HepG2 (cell line): ENCODE measurements around the gene RBM47. TPM values are rescaled to one million over a fixed set of nuclear protein-coding genes. Genes with fewer than 3 reads are reported as not detected.

Experiments
- ATAC-seq: fragments of 200-7000 bp; cut with Tn5 transposase; 3 replicates; pipeline ENCODE4 v1.9.1; 2020; ENCODE audit warnings: mild to moderate bottlenecking, moderate library complexity
- BruUV-seq: library from RNA; stranded (reverse); fragments of 400-500 nt; replicated peaks from 2 replicates; lab custom pipeline; 2021; lab: Mats Ljungman, UMichigan
- CTCF ChIA-PET: fragments of 300-600 bp; formaldehyde crosslinking; extraction: SDS; loops from one replicate; lab custom pipeline; 2021; ENCODE audit warnings: low total read pairs, inconsistent platforms, low intra/inter-chr PET ratio; lab: Yijun Ruan, JAX
- POLR2A ChIA-PET: fragments of 350-600 bp; sonication (Branson Sonifier 250); formaldehyde crosslinking; loops from one replicate; lab custom pipeline; 2020; ENCODE audit warnings: antibody characterized with exemption, inconsistent platforms; lab: Yijun Ruan, JAX
- DNase-seq: peaks from one replicate; pipeline ENCODE4 v3.0.0-alpha.2; 2015; ENCODE audit warnings: low spot score
- FAIRE-seq: peaks from 3 replicates; lab custom pipeline; 2011; peaks lifted over from hg19 to GRCh38; lab: Jason Lieb, UNC
- H2AFZ ChIP-seq: one replicate; pipeline ENCODE4 v1.6.1; 2011; ENCODE audit warnings: low read length, inconsistent platforms
- H3K27ac ChIP-seq: fragments of 300-600 bp; 3 replicates; pipeline ENCODE4 v1.8.0; 2011; ENCODE audit warnings: mixed run types, mild to moderate bottlenecking, mixed read lengths, low read length, inconsistent platforms; ENCODE audit not compliant: insufficient read depth; ENCODE audit errors: extremely low read length
- H3K27me3 ChIP-seq, 2 experiments: fragments of 200-600 bp in 1 of 2; 2 replicates in 1 of 2; 3 replicates in 1 of 2; pipeline versions ENCODE4 v1.6.0 to v1.8.0; 2011; ENCODE audit warnings: low read length in 2 of 2, mild to moderate bottlenecking in 2 of 2, moderate library complexity in 2 of 2, inconsistent platforms in 1 of 2; ENCODE audit not compliant: insufficient read depth in 2 of 2, control insufficient read depth in 1 of 2
- H3K36me3 ChIP-seq, 2 experiments: fragments of 200-600 bp in 1 of 2; replicated peaks in 1 of 2; 2 replicates in 1 of 2; 3 replicates in 1 of 2; pipeline versions ENCODE4 v1.5.1 to v1.8.0; 2011; ENCODE audit warnings: low read length in 2 of 2, inconsistent platforms in 1 of 2; ENCODE audit not compliant: insufficient read depth in 2 of 2, control insufficient read depth in 1 of 2
- H3K4me1 ChIP-seq: 2 replicates; pipeline ENCODE4 v1.5.1; 2012; ENCODE audit warnings: low read length, inconsistent platforms; ENCODE audit not compliant: insufficient read depth
- H3K4me2 ChIP-seq: 2 replicates; pipeline ENCODE4 v1.6.0; 2011; ENCODE audit warnings: low read depth, low read length, inconsistent platforms
- H3K4me3 ChIP-seq, 3 experiments: fragments of 200-600 bp in 1 of 3; sonication (generic), shearing (Covaris generic) in 1 of 3; replicated peaks in 1 of 3; 2 replicates each; pipeline ENCODE4 v1.5.1; 2011 to 2016; ENCODE audit warnings: low read length in 3 of 3, inconsistent platforms in 2 of 3, low read depth in 2 of 3, mild to moderate bottlenecking in 2 of 3, control low read depth in 1 of 3, mixed read lengths in 1 of 3; ENCODE audit not compliant: insufficient read depth in 1 of 3
- H3K79me2 ChIP-seq: one replicate; pipeline ENCODE4 v1.6.1; 2011; ENCODE audit warnings: low read length, inconsistent platforms; ENCODE audit not compliant: insufficient read depth
- H3K9ac ChIP-seq: 2 replicates; pipeline ENCODE4 v1.6.0; 2011; ENCODE audit warnings: mild to moderate bottlenecking, low read depth, low read length, inconsistent platforms; ENCODE audit not compliant: insufficient read depth
- H3K9me3 ChIP-seq: 2 replicates; pipeline ENCODE4 v1.5.1; 2012; ENCODE audit warnings: mild to moderate bottlenecking, low read length
- H4K20me1 ChIP-seq: 2 replicates; pipeline ENCODE4 v1.6.0; 2011; ENCODE audit warnings: inconsistent platforms, mild to moderate bottlenecking, low read length, moderate library complexity; ENCODE audit not compliant: insufficient read depth
- CHD4 ChIP-seq: fragments of 200-600 bp; sonication (generic); IDR thresholded peaks from 2 replicates; pipeline ENCODE4 v1.7.0; 2017; ENCODE audit warnings: mild to moderate bottlenecking, low read length, borderline replicate concordance
- HMG20B ChIP-seq: conservative IDR thresholded peaks from 2 replicates; pipeline ENCODE4 v1.6.1; 2016; ENCODE audit warnings: missing genetic modification reagents, missing compliant biosample characterization
- NFYC ChIP-seq: IDR thresholded peaks from 2 replicates; pipeline ENCODE4 v1.6.1; 2016; ENCODE audit warnings: missing genetic modification reagents, missing compliant biosample characterization
- RFX3 ChIP-seq: IDR thresholded peaks from 2 replicates; pipeline ENCODE4 v1.6.1; 2016; ENCODE audit warnings: missing biosample characterization, missing genetic modification reagents
- SALL2 ChIP-seq: sonication (generic); formaldehyde crosslinking; IDR thresholded peaks from 2 replicates; pipeline ENCODE4 v1.8.1; 2023; ENCODE audit warnings: mild to moderate bottlenecking, missing genetic modification reagents, inconsistent platforms
- SNRNP70 ChIP-seq: fragments of 200-400 bp; formaldehyde crosslinking; IDR thresholded peaks from 2 replicates; pipeline ENCODE4 v1.6.1; 2017; ENCODE audit warnings: mild to moderate bottlenecking, low read depth, low read length, moderate library complexity
- TBP ChIP-seq: sonication (generic); formaldehyde crosslinking; IDR thresholded peaks from 2 replicates; pipeline ENCODE4 v1.5.0; 2020; ENCODE audit warnings: missing genetic modification reagents
- ZMYM4 ChIP-seq: sonication (generic); formaldehyde crosslinking; IDR thresholded peaks from 2 replicates; pipeline ENCODE4 v1.8.1; 2023; ENCODE audit warnings: mild to moderate bottlenecking, missing genetic modification reagents
- ZNF652 ChIP-seq: IDR thresholded peaks from 2 replicates; pipeline ENCODE4 v1.6.1; 2016; ENCODE audit warnings: low read depth, borderline replicate concordance
- ZSCAN29 ChIP-seq: sonication (generic); formaldehyde crosslinking; conservative IDR thresholded peaks from 2 replicates; pipeline ENCODE4 v1.4.0; 2020; ENCODE audit warnings: mild to moderate bottlenecking, missing genetic modification reagents
- WGBS: methylation state at CpG from one replicate; pipeline ENCODE4 v1.1.6; 2017; ENCODE audit warnings: low lambda C conversion rate; 5-methylcytosine and 5-hydroxymethylcytosine counted together
- in situ Hi-C: cut with HindIII; loops from 2 replicates; pipeline ENCODE4 v1.10.0; 2017; ENCODE audit warnings: low pct_unique_long_range_greater_than_20kb; ENCODE audit not compliant: extremely low pct_ligation_motif_present
- intact Hi-C: fragments of 100-400 bp; cut with micrococcal nuclease; formaldehyde crosslinking; loops from one replicate; pipeline ENCODE4 v1.10.0; 2022; ENCODE audit not compliant: unreplicated experiment
- polyA plus RNA-seq, 8 experiments: library from polyadenylated mRNA; depleted of rRNA in 3 of 8; stranded (reverse) in 7 of 8; unstranded in 1 of 8; fragments of >200 nt; fragmentation: Illumina TruSeq in 4 of 8; extraction: Trizol in 4 of 8; gene quantifications; 2 replicates each; pipeline versions ENCODE4 v1.2.1 to v1.2.3, GENCODE V29; 2011 to 2016; ENCODE audit warnings: low read depth in 4 of 8, missing spikeins in 1 of 8, mixed read lengths in 1 of 8; ENCODE audit not compliant: insufficient read depth in 1 of 8
- total RNA-seq, 5 experiments: library from RNA; depleted of rRNA; stranded (reverse); fragments of >200 nt; fragmentation: Illumina TruSeq; extraction: Trizol; gene quantifications; 2 replicates each; pipeline ENCODE4 v1.2.3, GENCODE V29; 2016; ENCODE audit warnings: low read depth in 1 of 5
- TF ChIP-seq, protein P1 (sequence below): sonication (generic); formaldehyde crosslinking; IDR thresholded peaks from 2 replicates; pipeline ENCODE4 v1.4.0; 2020; ENCODE audit warnings: missing genetic modification reagents
- TF ChIP-seq, protein P2 (sequence below): sonication (generic); formaldehyde crosslinking; IDR thresholded peaks from 2 replicates; pipeline ENCODE4 v1.4.0; 2020; ENCODE audit warnings: missing genetic modification reagents, borderline replicate concordance
- TF ChIP-seq, protein P3 (sequence below): sonication (generic); formaldehyde crosslinking; IDR thresholded peaks from 2 replicates; pipeline ENCODE4 v1.8.0; 2022; ENCODE audit warnings: missing genetic modification reagents, mild to moderate bottlenecking, inconsistent platforms, borderline replicate concordance
- TF ChIP-seq, protein P4 (sequence below): sonication (generic); formaldehyde crosslinking; IDR thresholded peaks from 2 replicates; pipeline ENCODE4 v1.4.0; 2020; ENCODE audit warnings: missing genetic modification reagents
- TF ChIP-seq, protein P5 (sequence below): sonication (generic); formaldehyde crosslinking; IDR thresholded peaks from 2 replicates; pipeline ENCODE4 v1.8.1; 2023; ENCODE audit warnings: missing genetic modification reagents, inconsistent platforms, borderline replicate concordance

Gene RBM47
- total and polyA plus RNA-seq, 2 of the 13 experiments (the other 11 are each of a cell fraction or from before 2014, with no cell fraction given) = 1.2 to 2.5 TPM

DNA sequence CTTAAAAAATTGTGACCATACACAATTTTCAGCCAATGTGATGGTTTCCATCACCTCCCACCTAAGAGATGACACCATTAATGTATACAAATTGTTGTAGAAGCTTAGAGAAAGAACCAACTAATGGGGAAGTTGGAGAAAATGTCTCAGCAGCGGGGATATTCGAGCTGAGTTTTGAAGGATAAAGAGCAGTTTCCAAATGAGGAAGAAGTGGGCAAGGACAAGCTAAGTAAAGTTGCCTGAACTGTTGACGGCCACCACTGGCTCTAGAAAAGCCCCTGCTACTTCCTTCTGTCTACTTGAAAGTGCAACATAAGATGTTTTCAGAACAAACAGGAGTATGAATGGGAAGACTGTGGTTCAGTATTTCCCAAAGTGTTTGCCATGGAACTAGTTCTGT lies 202.5 kb downstream of the RBM47 start:
- ATAC-seq (no peak), DNase-seq (no peak), FAIRE-seq (no peak)
- no peaks in the 10 kb centered on the region for H3K79me2 ChIP-seq
- peaks cover 12% of the 10 kb centered on the region for H3K4me1 ChIP-seq
- H2AFZ ChIP-seq = no peak overlapping the region
- H4K20me1 ChIP-seq = no peaks in the 10 kb centered on the region
- intact Hi-C loops (no loop called here), in situ Hi-C loops (no loop called here)
- no peak overlapping the region for H3K9ac ChIP-seq
- H3K36me3 ChIP-seq = no peaks in the 10 kb centered on the region
- WGBS = 87% methylated on average over 3 of the region's 3 CpGs
- BruUV-seq = no TSS peak
- ChIA-PET CTCF (no interaction called here), POLR2A (no interaction called here)
- H3K4me2 ChIP-seq = no peak overlapping the region
- H3K4me3 ChIP-seq = no peak overlapping the region
- no peaks in the 10 kb centered on the region for H3K9me3 ChIP-seq
- no peaks in the 10 kb centered on the region for H3K27me3 ChIP-seq
- H3K27ac ChIP-seq = no peak overlapping the region
- TF ChIP-seq, protein P1, sequence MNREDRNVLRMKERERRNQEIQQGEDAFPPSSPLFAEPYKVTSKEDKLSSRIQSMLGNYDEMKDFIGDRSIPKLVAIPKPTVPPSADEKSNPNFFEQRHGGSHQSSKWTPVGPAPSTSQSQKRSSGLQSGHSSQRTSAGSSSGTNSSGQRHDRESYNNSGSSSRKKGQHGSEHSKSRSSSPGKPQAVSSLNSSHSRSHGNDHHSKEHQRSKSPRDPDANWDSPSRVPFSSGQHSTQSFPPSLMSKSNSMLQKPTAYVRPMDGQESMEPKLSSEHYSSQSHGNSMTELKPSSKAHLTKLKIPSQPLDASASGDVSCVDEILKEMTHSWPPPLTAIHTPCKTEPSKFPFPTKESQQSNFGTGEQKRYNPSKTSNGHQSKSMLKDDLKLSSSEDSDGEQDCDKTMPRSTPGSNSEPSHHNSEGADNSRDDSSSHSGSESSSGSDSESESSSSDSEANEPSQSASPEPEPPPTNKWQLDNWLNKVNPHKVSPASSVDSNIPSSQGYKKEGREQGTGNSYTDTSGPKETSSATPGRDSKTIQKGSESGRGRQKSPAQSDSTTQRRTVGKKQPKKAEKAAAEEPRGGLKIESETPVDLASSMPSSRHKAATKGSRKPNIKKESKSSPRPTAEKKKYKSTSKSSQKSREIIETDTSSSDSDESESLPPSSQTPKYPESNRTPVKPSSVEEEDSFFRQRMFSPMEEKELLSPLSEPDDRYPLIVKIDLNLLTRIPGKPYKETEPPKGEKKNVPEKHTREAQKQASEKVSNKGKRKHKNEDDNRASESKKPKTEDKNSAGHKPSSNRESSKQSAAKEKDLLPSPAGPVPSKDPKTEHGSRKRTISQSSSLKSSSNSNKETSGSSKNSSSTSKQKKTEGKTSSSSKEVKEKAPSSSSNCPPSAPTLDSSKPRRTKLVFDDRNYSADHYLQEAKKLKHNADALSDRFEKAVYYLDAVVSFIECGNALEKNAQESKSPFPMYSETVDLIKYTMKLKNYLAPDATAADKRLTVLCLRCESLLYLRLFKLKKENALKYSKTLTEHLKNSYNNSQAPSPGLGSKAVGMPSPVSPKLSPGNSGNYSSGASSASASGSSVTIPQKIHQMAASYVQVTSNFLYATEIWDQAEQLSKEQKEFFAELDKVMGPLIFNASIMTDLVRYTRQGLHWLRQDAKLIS (CRISPR knock-in tag) = no peak
- TF ChIP-seq, protein P2, sequence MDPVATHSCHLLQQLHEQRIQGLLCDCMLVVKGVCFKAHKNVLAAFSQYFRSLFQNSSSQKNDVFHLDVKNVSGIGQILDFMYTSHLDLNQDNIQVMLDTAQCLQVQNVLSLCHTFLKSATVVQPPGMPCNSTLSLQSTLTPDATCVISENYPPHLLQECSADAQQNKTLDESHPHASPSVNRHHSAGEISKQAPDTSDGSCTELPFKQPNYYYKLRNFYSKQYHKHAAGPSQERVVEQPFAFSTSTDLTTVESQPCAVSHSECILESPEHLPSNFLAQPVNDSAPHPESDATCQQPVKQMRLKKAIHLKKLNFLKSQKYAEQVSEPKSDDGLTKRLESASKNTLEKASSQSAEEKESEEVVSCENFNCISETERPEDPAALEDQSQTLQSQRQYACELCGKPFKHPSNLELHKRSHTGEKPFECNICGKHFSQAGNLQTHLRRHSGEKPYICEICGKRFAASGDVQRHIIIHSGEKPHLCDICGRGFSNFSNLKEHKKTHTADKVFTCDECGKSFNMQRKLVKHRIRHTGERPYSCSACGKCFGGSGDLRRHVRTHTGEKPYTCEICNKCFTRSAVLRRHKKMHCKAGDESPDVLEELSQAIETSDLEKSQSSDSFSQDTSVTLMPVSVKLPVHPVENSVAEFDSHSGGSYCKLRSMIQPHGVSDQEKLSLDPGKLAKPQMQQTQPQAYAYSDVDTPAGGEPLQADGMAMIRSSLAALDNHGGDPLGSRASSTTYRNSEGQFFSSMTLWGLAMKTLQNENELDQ (CRISPR knock-in tag) = no peak
- TF ChIP-seq, protein P3, sequence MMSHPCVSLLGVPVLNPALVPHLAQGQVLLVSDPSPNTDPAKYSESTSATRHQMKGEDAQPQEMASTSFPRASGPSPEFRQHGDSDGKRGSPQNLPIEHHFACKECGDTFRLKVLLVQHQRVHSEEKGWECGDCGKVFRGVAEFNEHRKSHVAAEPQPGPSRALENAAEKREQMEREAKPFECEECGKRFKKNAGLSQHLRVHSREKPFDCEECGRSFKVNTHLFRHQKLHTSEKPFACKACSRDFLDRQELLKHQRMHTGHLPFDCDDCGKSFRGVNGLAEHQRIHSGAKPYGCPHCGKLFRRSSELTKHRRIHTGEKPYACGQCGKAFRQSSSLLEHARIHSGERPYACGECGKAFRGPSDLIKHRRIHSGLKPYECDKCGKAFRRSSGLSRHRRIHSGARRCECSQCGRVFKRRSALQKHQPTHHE (CRISPR knock-in tag) = no peak
- TF ChIP-seq, protein P4, sequence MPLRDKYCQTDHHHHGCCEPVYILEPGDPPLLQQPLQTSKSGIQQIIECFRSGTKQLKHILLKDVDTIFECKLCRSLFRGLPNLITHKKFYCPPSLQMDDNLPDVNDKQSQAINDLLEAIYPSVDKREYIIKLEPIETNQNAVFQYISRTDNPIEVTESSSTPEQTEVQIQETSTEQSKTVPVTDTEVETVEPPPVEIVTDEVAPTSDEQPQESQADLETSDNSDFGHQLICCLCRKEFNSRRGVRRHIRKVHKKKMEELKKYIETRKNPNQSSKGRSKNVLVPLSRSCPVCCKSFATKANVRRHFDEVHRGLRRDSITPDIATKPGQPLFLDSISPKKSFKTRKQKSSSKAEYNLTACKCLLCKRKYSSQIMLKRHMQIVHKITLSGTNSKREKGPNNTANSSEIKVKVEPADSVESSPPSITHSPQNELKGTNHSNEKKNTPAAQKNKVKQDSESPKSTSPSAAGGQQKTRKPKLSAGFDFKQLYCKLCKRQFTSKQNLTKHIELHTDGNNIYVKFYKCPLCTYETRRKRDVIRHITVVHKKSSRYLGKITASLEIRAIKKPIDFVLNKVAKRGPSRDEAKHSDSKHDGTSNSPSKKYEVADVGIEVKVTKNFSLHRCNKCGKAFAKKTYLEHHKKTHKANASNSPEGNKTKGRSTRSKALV (CRISPR knock-in tag) = no peak
- TF ChIP-seq RFX3 (CRISPR knock-in tag) (no peak), ZMYM4 (CRISPR knock-in tag) (no peak), ZSCAN29 (CRISPR knock-in tag) (no peak), TBP (CRISPR knock-in tag) (no peak), SALL2 (CRISPR knock-in tag) (no peak), NFYC (no peak), SNRNP70 (no peak), CHD4 (no peak), HMG20B (CRISPR knock-in tag) (no peak), ZNF652 (CRISPR knock-in tag) (no peak)
- TF ChIP-seq, protein P5, sequence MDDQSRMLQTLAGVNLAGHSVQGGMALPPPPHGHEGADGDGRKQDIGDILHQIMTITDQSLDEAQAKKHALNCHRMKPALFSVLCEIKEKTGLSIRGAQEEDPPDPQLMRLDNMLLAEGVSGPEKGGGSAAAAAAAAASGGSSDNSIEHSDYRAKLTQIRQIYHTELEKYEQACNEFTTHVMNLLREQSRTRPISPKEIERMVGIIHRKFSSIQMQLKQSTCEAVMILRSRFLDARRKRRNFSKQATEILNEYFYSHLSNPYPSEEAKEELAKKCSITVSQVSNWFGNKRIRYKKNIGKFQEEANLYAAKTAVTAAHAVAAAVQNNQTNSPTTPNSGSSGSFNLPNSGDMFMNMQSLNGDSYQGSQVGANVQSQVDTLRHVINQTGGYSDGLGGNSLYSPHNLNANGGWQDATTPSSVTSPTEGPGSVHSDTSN = no peak
